SU-DHL-6 (cell line): ENCODE data around the gene CNTD1.

Source experiments
- EZH2phosphoT487 ChIP-seq: fragments of 200-600 bp; sonication (generic), shearing (Covaris generic); conservative IDR thresholded peaks from 2 replicates; pipeline ENCODE4 v1.6.1; 2018; ENCODE audit warnings: mild to moderate bottlenecking, antibody characterized with exemption, low read length, moderate library complexity, mixed read lengths
- TF ChIP-seq, protein P1 (sequence below): fragments of 200-600 bp; sonication (generic); IDR thresholded peaks from one replicate; pipeline ENCODE4 v1.5.1; 2017; ENCODE audit warnings: antibody characterized with exemption, mild to moderate bottlenecking, low read length, moderate library complexity; ENCODE audit not compliant: insufficient read depth, poor library complexity, severe bottlenecking

- TF ChIP-seq, protein P1, sequence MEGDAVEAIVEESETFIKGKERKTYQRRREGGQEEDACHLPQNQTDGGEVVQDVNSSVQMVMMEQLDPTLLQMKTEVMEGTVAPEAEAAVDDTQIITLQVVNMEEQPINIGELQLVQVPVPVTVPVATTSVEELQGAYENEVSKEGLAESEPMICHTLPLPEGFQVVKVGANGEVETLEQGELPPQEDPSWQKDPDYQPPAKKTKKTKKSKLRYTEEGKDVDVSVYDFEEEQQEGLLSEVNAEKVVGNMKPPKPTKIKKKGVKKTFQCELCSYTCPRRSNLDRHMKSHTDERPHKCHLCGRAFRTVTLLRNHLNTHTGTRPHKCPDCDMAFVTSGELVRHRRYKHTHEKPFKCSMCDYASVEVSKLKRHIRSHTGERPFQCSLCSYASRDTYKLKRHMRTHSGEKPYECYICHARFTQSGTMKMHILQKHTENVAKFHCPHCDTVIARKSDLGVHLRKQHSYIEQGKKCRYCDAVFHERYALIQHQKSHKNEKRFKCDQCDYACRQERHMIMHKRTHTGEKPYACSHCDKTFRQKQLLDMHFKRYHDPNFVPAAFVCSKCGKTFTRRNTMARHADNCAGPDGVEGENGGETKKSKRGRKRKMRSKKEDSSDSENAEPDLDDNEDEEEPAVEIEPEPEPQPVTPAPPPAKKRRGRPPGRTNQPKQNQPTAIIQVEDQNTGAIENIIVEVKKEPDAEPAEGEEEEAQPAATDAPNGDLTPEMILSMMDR: no peak
- no peak for TF ChIP-seq EZH2phosphoT487
Measured at GRCh38 chr17:42783791-42784138, 14.9 kb upstream of the CNTD1 start.
